SK-N-SH (cell line): ENCODE data around the gene TC2N.

Experiments used
- ELF1 ChIP-seq: IDR thresholded peaks from 2 replicates; pipeline ENCODE4 v1.4.0; 2012
- FOSL2 ChIP-seq: IDR thresholded peaks from 2 replicates; pipeline ENCODE4 v1.4.0; 2012; ENCODE audit warnings: low read depth, mild to moderate bottlenecking, moderate library complexity, borderline replicate concordance
- FOXJ3 ChIP-seq: sonication (generic); formaldehyde crosslinking; IDR thresholded peaks from 2 replicates; pipeline ENCODE4 v1.5.1; 2020; ENCODE audit warnings: mild to moderate bottlenecking, missing genetic modification reagents
- SIN3A ChIP-seq: IDR thresholded peaks from 2 replicates; pipeline ENCODE4 v1.6.1; 2012; ENCODE audit warnings: low read depth, mild to moderate bottlenecking, low read length, moderate library complexity, borderline replicate concordance
- YY1 ChIP-seq: IDR thresholded peaks from 2 replicates; pipeline ENCODE4 v1.4.0; 2012; ENCODE audit warnings: low read depth, mild to moderate bottlenecking
- TF ChIP-seq, protein P1 (sequence below): fragments of 200-600 bp; sonication (generic); IDR thresholded peaks from 2 replicates; pipeline ENCODE4 v1.6.1; 2017; ENCODE audit warnings: antibody characterized with exemption, mild to moderate bottlenecking, moderate library complexity
- TF ChIP-seq, protein P2 (sequence below): IDR thresholded peaks from 2 replicates; pipeline ENCODE4 v1.6.1; 2012; ENCODE audit warnings: mild to moderate bottlenecking, low read depth, low read length, moderate library complexity

GRCh38 chr14:91839749-91840148 lies 27.6 kb downstream of the TC2N start:
- TF ChIP-seq, protein P1, sequence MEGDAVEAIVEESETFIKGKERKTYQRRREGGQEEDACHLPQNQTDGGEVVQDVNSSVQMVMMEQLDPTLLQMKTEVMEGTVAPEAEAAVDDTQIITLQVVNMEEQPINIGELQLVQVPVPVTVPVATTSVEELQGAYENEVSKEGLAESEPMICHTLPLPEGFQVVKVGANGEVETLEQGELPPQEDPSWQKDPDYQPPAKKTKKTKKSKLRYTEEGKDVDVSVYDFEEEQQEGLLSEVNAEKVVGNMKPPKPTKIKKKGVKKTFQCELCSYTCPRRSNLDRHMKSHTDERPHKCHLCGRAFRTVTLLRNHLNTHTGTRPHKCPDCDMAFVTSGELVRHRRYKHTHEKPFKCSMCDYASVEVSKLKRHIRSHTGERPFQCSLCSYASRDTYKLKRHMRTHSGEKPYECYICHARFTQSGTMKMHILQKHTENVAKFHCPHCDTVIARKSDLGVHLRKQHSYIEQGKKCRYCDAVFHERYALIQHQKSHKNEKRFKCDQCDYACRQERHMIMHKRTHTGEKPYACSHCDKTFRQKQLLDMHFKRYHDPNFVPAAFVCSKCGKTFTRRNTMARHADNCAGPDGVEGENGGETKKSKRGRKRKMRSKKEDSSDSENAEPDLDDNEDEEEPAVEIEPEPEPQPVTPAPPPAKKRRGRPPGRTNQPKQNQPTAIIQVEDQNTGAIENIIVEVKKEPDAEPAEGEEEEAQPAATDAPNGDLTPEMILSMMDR = no peak
- TF ChIP-seq ELF1 = no peak
- TF ChIP-seq YY1 = no peak
- TF ChIP-seq SIN3A = no peak
- no peak for TF ChIP-seq FOSL2
- TF ChIP-seq, protein P2, sequence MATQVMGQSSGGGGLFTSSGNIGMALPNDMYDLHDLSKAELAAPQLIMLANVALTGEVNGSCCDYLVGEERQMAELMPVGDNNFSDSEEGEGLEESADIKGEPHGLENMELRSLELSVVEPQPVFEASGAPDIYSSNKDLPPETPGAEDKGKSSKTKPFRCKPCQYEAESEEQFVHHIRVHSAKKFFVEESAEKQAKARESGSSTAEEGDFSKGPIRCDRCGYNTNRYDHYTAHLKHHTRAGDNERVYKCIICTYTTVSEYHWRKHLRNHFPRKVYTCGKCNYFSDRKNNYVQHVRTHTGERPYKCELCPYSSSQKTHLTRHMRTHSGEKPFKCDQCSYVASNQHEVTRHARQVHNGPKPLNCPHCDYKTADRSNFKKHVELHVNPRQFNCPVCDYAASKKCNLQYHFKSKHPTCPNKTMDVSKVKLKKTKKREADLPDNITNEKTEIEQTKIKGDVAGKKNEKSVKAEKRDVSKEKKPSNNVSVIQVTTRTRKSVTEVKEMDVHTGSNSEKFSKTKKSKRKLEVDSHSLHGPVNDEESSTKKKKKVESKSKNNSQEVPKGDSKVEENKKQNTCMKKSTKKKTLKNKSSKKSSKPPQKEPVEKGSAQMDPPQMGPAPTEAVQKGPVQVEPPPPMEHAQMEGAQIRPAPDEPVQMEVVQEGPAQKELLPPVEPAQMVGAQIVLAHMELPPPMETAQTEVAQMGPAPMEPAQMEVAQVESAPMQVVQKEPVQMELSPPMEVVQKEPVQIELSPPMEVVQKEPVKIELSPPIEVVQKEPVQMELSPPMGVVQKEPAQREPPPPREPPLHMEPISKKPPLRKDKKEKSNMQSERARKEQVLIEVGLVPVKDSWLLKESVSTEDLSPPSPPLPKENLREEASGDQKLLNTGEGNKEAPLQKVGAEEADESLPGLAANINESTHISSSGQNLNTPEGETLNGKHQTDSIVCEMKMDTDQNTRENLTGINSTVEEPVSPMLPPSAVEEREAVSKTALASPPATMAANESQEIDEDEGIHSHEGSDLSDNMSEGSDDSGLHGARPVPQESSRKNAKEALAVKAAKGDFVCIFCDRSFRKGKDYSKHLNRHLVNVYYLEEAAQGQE = no peak
- TF ChIP-seq FOXJ3 (CRISPR knock-in tag) = no peak
